K562 (cell line): ENCODE data around the gene DYRK1A. TPM values are rescaled to one million over a fixed set of nuclear protein-coding genes. Genes with fewer than 3 reads are reported as not detected.

Experiments used
- ATAC-seq: fragments of 200-7000 bp; cut with Tn5 transposase; 3 replicates; pipeline ENCODE4 v1.9.1; 2020; ENCODE audit warnings: moderate library complexity
- BruUV-seq: library from RNA; stranded (reverse); fragments of 400-500 nt; replicated peaks from 2 replicates; lab custom pipeline; 2021; lab: Mats Ljungman, UMichigan
- CTCF ChIA-PET: fragments of 300-600 bp; formaldehyde crosslinking; extraction: SDS; loops from one replicate; lab custom pipeline; 2021; ENCODE audit warnings: low intra/inter-chr PET ratio; lab: Yijun Ruan, JAX
- POLR2A ChIA-PET: fragments of 300-600, 350-650 bp; sonication (Branson Sonifier 250); formaldehyde crosslinking; extraction: SDS; loops from one replicate; lab custom pipeline; 2021; ENCODE audit warnings: antibody characterized with exemption, inconsistent platforms; lab: Yijun Ruan, JAX
- DNase-seq, 4 experiments: peaks; one replicate each; pipeline versions ENCODE4 v3.0.0 to v3.0.0-alpha.2; 2011 to 2018; ENCODE audit warnings: low spot score in 3 of 4, mixed read lengths in 3 of 4; ENCODE audit errors: extremely low read depth in 1 of 4
- FAIRE-seq: peaks from 2 replicates; lab custom pipeline; 2011; peaks lifted over from hg19 to GRCh38; lab: Jason Lieb, UNC
- H2AFZ ChIP-seq: 2 replicates; pipeline ENCODE4 v1.6.0; 2011; ENCODE audit warnings: low read depth, low read length, control low read depth, inconsistent platforms
- H3K27ac ChIP-seq: fragments of 200-600 bp; 3 replicates; pipeline ENCODE4 v1.8.0; 2011; ENCODE audit warnings: low read depth, mild to moderate bottlenecking, control low read depth, inconsistent platforms, low read length, moderate library complexity, mixed read lengths; ENCODE audit errors: extremely low read depth
- H3K27me3 ChIP-seq, 2 experiments: fragments of 300-600 bp in 1 of 2; 2 replicates in 1 of 2; 3 replicates in 1 of 2; pipeline versions ENCODE4 v1.6.0 to v1.8.0; 2011; ENCODE audit warnings: inconsistent platforms in 2 of 2, low read length in 2 of 2, mild to moderate bottlenecking in 1 of 2, mixed read lengths in 1 of 2, moderate library complexity in 1 of 2; ENCODE audit not compliant: control insufficient read depth in 2 of 2, insufficient read depth in 2 of 2
- H3K36me3 ChIP-seq: fragments of 300-600 bp; 3 replicates; pipeline ENCODE4 v1.8.0; 2011; ENCODE audit warnings: mild to moderate bottlenecking, low read length, inconsistent platforms; ENCODE audit not compliant: control insufficient read depth, insufficient read depth
- H3K4me1 ChIP-seq, 2 experiments: fragments of 200-600 bp in 1 of 2; replicated peaks in 1 of 2; 2 replicates in 1 of 2; 3 replicates in 1 of 2; pipeline versions ENCODE4 v1.5.1 to v1.8.0; 2011; ENCODE audit warnings: inconsistent platforms in 2 of 2, low read length in 2 of 2, mild to moderate bottlenecking in 1 of 2, mixed read lengths in 1 of 2, moderate library complexity in 1 of 2; ENCODE audit not compliant: control insufficient read depth in 2 of 2, insufficient read depth in 2 of 2
- H3K4me2 ChIP-seq: 2 replicates; pipeline ENCODE4 v1.6.1; 2011; ENCODE audit warnings: low read length, control low read depth, inconsistent platforms, mixed read lengths; ENCODE audit not compliant: insufficient read depth
- H3K4me3 ChIP-seq: fragments of 200-600 bp; sonication (generic), shearing (Covaris generic); 2 replicates; pipeline ENCODE4 v1.5.1; 2016; ENCODE audit warnings: control low read depth, inconsistent platforms
- H3K79me2 ChIP-seq: fragments of 200-600 bp; 3 replicates; pipeline ENCODE4 v1.8.0; 2011; ENCODE audit warnings: low read length, inconsistent platforms; ENCODE audit not compliant: control insufficient read depth, insufficient read depth
- H3K9ac ChIP-seq, 2 experiments: 2 replicates each; pipeline versions ENCODE4 v1.6.0 to v1.6.1; 2011; ENCODE audit warnings: low read depth in 2 of 2, low read length in 2 of 2, control low read depth in 1 of 2, inconsistent platforms in 1 of 2, mild to moderate bottlenecking in 1 of 2, mixed read lengths in 1 of 2; ENCODE audit not compliant: insufficient read depth in 1 of 2
- H3K9me1 ChIP-seq: one replicate; pipeline ENCODE4 v1.6.0; 2011; ENCODE audit warnings: inconsistent platforms, mild to moderate bottlenecking, low read length, moderate library complexity; ENCODE audit not compliant: control insufficient read depth, insufficient read depth
- H3K9me3 ChIP-seq: replicated peaks from 2 replicates; pipeline ENCODE4 v1.5.1; 2011; ENCODE audit warnings: low read depth, low read length, inconsistent platforms; ENCODE audit not compliant: control insufficient read depth, insufficient read depth
- H4K20me1 ChIP-seq: replicated peaks from 2 replicates; pipeline ENCODE4 v1.6.1; 2011; ENCODE audit warnings: low read length, inconsistent platforms, mixed read lengths; ENCODE audit not compliant: control insufficient read depth, insufficient read depth
- BRD9 ChIP-seq: fragments of 450-650 bp; IDR thresholded peaks from 2 replicates; pipeline ENCODE4 v1.6.1; 2018; ENCODE audit warnings: low read depth; ENCODE audit not compliant: partially characterized antibody
- HNRNPL ChIP-seq: fragments of 200-400 bp; formaldehyde crosslinking; IDR thresholded peaks from 2 replicates; pipeline ENCODE4 v1.6.1; 2017; ENCODE audit warnings: low read depth, mild to moderate bottlenecking, low read length
- KAT7 ChIP-seq: sonication (generic); formaldehyde crosslinking; IDR thresholded peaks from 2 replicates; pipeline ENCODE4 v1.8.0; 2022; ENCODE audit warnings: missing genetic modification reagents, mild to moderate bottlenecking, borderline replicate concordance
- NCOR1 ChIP-seq: fragments of 450-650 bp; IDR thresholded peaks from 2 replicates; pipeline ENCODE4 v1.6.1; 2016; ENCODE audit warnings: mild to moderate bottlenecking, moderate library complexity
- PPARD ChIP-seq: fragments of 250-450 bp; sonication (Bioruptor Pico); IDR thresholded peaks from 2 replicates; pipeline ENCODE4 v1.8.0; 2022; ENCODE audit warnings: inconsistent platforms, mild to moderate bottlenecking, moderate library complexity
- TRIM24 ChIP-seq, 2 experiments: fragments of 450-650 bp; IDR thresholded peaks; 2 replicates each; pipeline ENCODE4 v1.6.1; 2016
- ZFX ChIP-seq: sonication (generic); formaldehyde crosslinking; IDR thresholded peaks from 2 replicates; pipeline ENCODE4 v1.8.0; 2022; ENCODE audit warnings: mild to moderate bottlenecking, missing genetic modification reagents, moderate library complexity
- ZNF197 ChIP-seq: fragments of 200-800 bp; sonication (Bioruptor generic); IDR thresholded peaks from 2 replicates; pipeline ENCODE4 v1.6.1; 2016; ENCODE audit warnings: low read depth, missing genetic modification characterization, missing compliant biosample characterization
- ZNF584 ChIP-seq: fragments of 200-800 bp; sonication (Bioruptor generic); IDR thresholded peaks from 2 replicates; pipeline ENCODE4 v1.6.1; 2016; ENCODE audit warnings: low read depth, mild to moderate bottlenecking, missing genetic modification characterization, missing compliant biosample characterization
- WGBS: fragments of 100-300 bp; shearing (Covaris generic); methylation state at CpG from one replicate; pipeline ENCODE4 v1.1.6; 2016; ENCODE audit warnings: low coverage, mixed read lengths; ENCODE audit not compliant: insufficient coverage; ENCODE audit errors: missing lambda C conversion rate; 5-methylcytosine and 5-hydroxymethylcytosine counted together
- in situ Hi-C: fragments of 300-500 bp; cut with MboI; formaldehyde crosslinking; loops from 4 replicates; pipeline ENCODE4 v1.15.0; 2018; ENCODE audit warnings: inconsistent platforms, mixed read lengths
- intact Hi-C: fragments of 100-400 bp; cut with micrococcal nuclease; formaldehyde crosslinking; loops from 2 replicates; pipeline ENCODE4 v1.14.2; 2022
- polyA plus RNA-seq, 8 experiments: library from polyadenylated mRNA; depleted of rRNA in 4 of 8; stranded (reverse) in 5 of 8; unstranded in 3 of 8; fragments of >200 nt; fragmentation: Nextera tagmentation in 2 of 8; fragmentation: Illumina TruSeq in 1 of 8; extraction: Ambion mirVana in 2 of 8; extraction: Trizol in 1 of 8; gene quantifications; 2 replicates each; pipeline versions ENCODE4 v1.2.1 to v1.2.3, GENCODE V29; 2011 to 2014; ENCODE audit warnings: inconsistent platforms in 1 of 8, missing spikeins in 1 of 8
- total RNA-seq, 7 experiments: library from RNA; depleted of rRNA in 6 of 7; stranded (reverse); fragments of >200 nt in 6 of 7; fragmentation: Illumina TruSeq in 2 of 7; extraction: Trizol in 2 of 7; gene quantifications; 2 replicates each; pipeline versions ENCODE4 v1.2.1 to v1.2.3, GENCODE V29; 2011 to 2021; ENCODE audit warnings: low replicate concordance in 1 of 7
- TF ChIP-seq, protein P1 (sequence below): fragments of 250-450 bp; sonication (Bioruptor Pico); IDR thresholded peaks from 2 replicates; pipeline ENCODE4 v1.8.0; 2021; ENCODE audit warnings: mild to moderate bottlenecking, moderate library complexity

The DYRK1A gene
- total and polyA plus RNA-seq, 9 of the 15 experiments (the other 6 are each of a cell fraction or from before 2014, with no cell fraction given): 3.7 to 64.8 (median 42.3) TPM

DNA sequence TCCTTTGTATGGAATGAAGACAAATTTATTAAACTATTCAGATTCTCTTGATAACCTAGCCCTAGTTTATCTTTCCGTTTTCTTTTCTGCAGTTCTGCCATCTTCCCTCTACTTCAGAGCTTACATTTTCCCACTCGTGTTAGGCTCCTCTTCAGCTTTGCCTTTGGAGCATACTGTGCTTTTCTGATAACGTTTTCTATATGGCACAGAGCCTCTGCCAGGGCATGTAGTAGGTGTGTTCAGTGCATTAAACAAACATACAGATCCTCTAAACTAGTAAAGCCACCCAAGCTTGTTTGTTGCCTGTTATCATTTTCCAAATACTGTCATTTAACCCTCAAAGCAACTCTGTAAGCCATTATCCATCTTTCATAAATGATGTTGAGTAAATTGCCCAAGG is 25.1 kb downstream of the DYRK1A start:
- ChIA-PET POLR2A (interaction anchor here (0.6 to 1.8 kb wide), 8 partner anchors 10 to 129 kb away, joined by 3 to 8 read pairs (median 3); no protein-coding TSS in a partner anchor), CTCF (interaction anchor here (0.7 kb wide), 1 partner anchor 140 kb away, joined by 4 read pairs; no protein-coding TSS in a partner anchor)
- no TSS peak for BruUV-seq
- peaks cover 34% of the 10 kb centered on the region for H3K36me3 ChIP-seq
- peaks cover 7% of the 10 kb centered on the region for H3K9me1 ChIP-seq
- H3K4me3 ChIP-seq: no peak overlapping the region
- H3K79me2 ChIP-seq: peaks cover 99% of the 10 kb centered on the region
- ATAC-seq (no peak), FAIRE-seq (no peak), DNase-seq (no peak)
- H3K27me3 ChIP-seq: no peaks in the 10 kb centered on the region
- H4K20me1 ChIP-seq: peaks cover 51% of the 10 kb centered on the region
- H2AFZ ChIP-seq: no peak overlapping the region
- no peaks in the 10 kb centered on the region for H3K9me3 ChIP-seq
- peaks cover 3 to 10% of the 10 kb centered on the region in 2 experiments; a peak in 3 of 5 replicates for H3K4me1 ChIP-seq
- intact Hi-C loops: no loop called here
- WGBS: 29% methylated on average over 3 of the region's 3 CpGs
- TF ChIP-seq NCOR1 (no peak), PPARD (CRISPR knock-in tag) (no peak), BRD9 (no peak), KAT7 (CRISPR knock-in tag) (no peak), HNRNPL (no peak), ZNF197 (no peak), ZNF584 (no peak), ZFX (no peak), TRIM24 (IDR thresholded peaks at IDR 0.05) (no peak)
- TF ChIP-seq, protein P1, sequence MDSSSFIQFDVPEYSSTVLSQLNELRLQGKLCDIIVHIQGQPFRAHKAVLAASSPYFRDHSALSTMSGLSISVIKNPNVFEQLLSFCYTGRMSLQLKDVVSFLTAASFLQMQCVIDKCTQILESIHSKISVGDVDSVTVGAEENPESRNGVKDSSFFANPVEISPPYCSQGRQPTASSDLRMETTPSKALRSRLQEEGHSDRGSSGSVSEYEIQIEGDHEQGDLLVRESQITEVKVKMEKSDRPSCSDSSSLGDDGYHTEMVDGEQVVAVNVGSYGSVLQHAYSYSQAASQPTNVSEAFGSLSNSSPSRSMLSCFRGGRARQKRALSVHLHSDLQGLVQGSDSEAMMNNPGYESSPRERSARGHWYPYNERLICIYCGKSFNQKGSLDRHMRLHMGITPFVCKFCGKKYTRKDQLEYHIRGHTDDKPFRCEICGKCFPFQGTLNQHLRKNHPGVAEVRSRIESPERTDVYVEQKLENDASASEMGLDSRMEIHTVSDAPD (CRISPR knock-in tag): no peak
- H3K27ac ChIP-seq: no peak overlapping the region
- in situ Hi-C loops: no loop called here
- H3K9ac ChIP-seq: no peak overlapping the region
- no peak overlapping the region for H3K4me2 ChIP-seq
